Liver (tissue), 9 donors: ENCODE data around the gene SRP14. TPM values are rescaled to one million over a fixed set of nuclear protein-coding genes. Genes with fewer than 3 reads are reported as not detected.

Experiments used
- DNase-seq: peaks from one replicate; pipeline ENCODE4 v3.0.0-alpha.2; 2017; ENCODE audit warnings: low spot score
- H3K27ac ChIP-seq, 2 donors: one replicate each; pipeline ENCODE4 v1.7.0; 2013; ENCODE audit warnings: inconsistent platforms in 2 of 2, low read length in 2 of 2, control low read depth in 1 of 2, low read depth in 1 of 2, mild to moderate bottlenecking in 1 of 2
- H3K27me3 ChIP-seq, 4 donors: one replicate each; pipeline versions ENCODE4 v1.6.1 to v1.7.0; 2013; ENCODE audit warnings: low read length in 3 of 4, inconsistent platforms in 1 of 4, mild to moderate bottlenecking in 1 of 4, moderate library complexity in 1 of 4; ENCODE audit not compliant: control insufficient read depth in 4 of 4, insufficient read depth in 4 of 4
- H3K36me3 ChIP-seq, 4 donors: one replicate each; pipeline versions ENCODE4 v1.6.1 to v1.7.0; 2013; ENCODE audit warnings: low read length in 3 of 4, mild to moderate bottlenecking in 3 of 4, low read depth in 1 of 4, moderate library complexity in 1 of 4; ENCODE audit not compliant: control insufficient read depth in 4 of 4, insufficient read depth in 3 of 4
- H3K4me1 ChIP-seq, 4 donors: one replicate each; pipeline versions ENCODE4 v1.6.1 to v1.7.0; 2013; ENCODE audit warnings: low read length in 3 of 4, mild to moderate bottlenecking in 3 of 4, moderate library complexity in 1 of 4; ENCODE audit not compliant: control insufficient read depth in 4 of 4, insufficient read depth in 4 of 4
- H3K4me3 ChIP-seq, 3 donors: one replicate each; pipeline versions ENCODE4 v1.6.1 to v1.7.0; 2013; ENCODE audit warnings: low read length in 3 of 3, control low read depth in 1 of 3, low read depth in 1 of 3, mild to moderate bottlenecking in 1 of 3
- H3K9ac ChIP-seq, 2 donors: one replicate each; pipeline ENCODE4 v1.7.0; 2013; ENCODE audit warnings: low read length in 2 of 2, mild to moderate bottlenecking in 2 of 2, moderate library complexity in 2 of 2, control low read depth in 1 of 2, low read depth in 1 of 2
- H3K9me3 ChIP-seq, 4 donors: one replicate each; pipeline versions ENCODE4 v1.6.1 to v1.7.0; 2013; ENCODE audit warnings: low read length in 3 of 4; ENCODE audit not compliant: control insufficient read depth in 4 of 4
- ATF3 ChIP-seq: IDR thresholded peaks from 2 replicates; pipeline ENCODE4 v1.6.1; 2016; ENCODE audit warnings: antibody characterized with exemption
- CTCF ChIP-seq: fragments of 150-350 bp; IDR thresholded peaks from 2 replicates; pipeline ENCODE4 v1.5.1; 2017; ENCODE audit warnings: improper control_type of control experiment, low read depth, low read length; ENCODE audit not compliant: missing input control
- EGR1 ChIP-seq, 2 donors: IDR thresholded peaks; 2 replicates each; pipeline ENCODE4 v1.6.1; 2016 to 2018; ENCODE audit warnings: antibody characterized with exemption in 2 of 2, low read depth in 2 of 2
- GABPA ChIP-seq, 2 donors: IDR thresholded peaks in 1 of 2; conservative IDR thresholded peaks in 1 of 2; 2 replicates each; pipeline ENCODE4 v1.6.1; 2016; ENCODE audit warnings: antibody characterized with exemption in 2 of 2, mild to moderate bottlenecking in 1 of 2, moderate library complexity in 1 of 2
- HNF4G ChIP-seq: IDR thresholded peaks from 2 replicates; pipeline ENCODE4 v1.6.1; 2016; ENCODE audit warnings: antibody characterized with exemption
- MAX ChIP-seq: IDR thresholded peaks from 2 replicates; pipeline ENCODE4 v1.6.1; 2016; ENCODE audit warnings: antibody characterized with exemption
- NR2F2 ChIP-seq: IDR thresholded peaks from 2 replicates; pipeline ENCODE4 v1.6.1; 2016; ENCODE audit warnings: antibody characterized with exemption
- RAD21 ChIP-seq, 2 donors: IDR thresholded peaks; 2 replicates each; pipeline ENCODE4 v1.6.1; 2016; ENCODE audit warnings: antibody characterized with exemption in 2 of 2, mild to moderate bottlenecking in 2 of 2
- REST ChIP-seq: IDR thresholded peaks from 2 replicates; pipeline ENCODE4 v1.6.1; 2016; ENCODE audit warnings: antibody characterized with exemption, mild to moderate bottlenecking
- RXRA ChIP-seq, 2 donors: IDR thresholded peaks; 2 replicates each; pipeline ENCODE4 v1.6.1; 2017 to 2018; ENCODE audit warnings: antibody characterized with exemption in 2 of 2, mild to moderate bottlenecking in 1 of 2
- SP1 ChIP-seq: IDR thresholded peaks from 2 replicates; pipeline ENCODE4 v1.6.1; 2018; ENCODE audit warnings: antibody characterized with exemption, mild to moderate bottlenecking
- TAF1 ChIP-seq: conservative IDR thresholded peaks from 2 replicates; pipeline ENCODE4 v1.6.1; 2016; ENCODE audit warnings: antibody characterized with exemption, mild to moderate bottlenecking
- YY1 ChIP-seq: IDR thresholded peaks from 2 replicates; pipeline ENCODE4 v1.6.1; 2016; ENCODE audit warnings: antibody characterized with exemption, mild to moderate bottlenecking
- ZBTB33 ChIP-seq: IDR thresholded peaks from 2 replicates; pipeline ENCODE4 v1.6.1; 2016; ENCODE audit warnings: antibody characterized with exemption
- WGBS: extraction: QIAGEN DNeasy Blood & Tissue Kit; methylation state at CpG from one replicate; pipeline ENCODE4 v1.1.7; 2013; 5-methylcytosine and 5-hydroxymethylcytosine counted together
- polyA plus RNA-seq, 2 donors: library from polyadenylated mRNA; stranded (reverse) in 1 of 2; unstranded in 1 of 2; fragments of 200-250 nt in 1 of 2; fragments of >200 nt in 1 of 2; fragmentation: Nextera tagmentation in 1 of 2; extraction: Ambion mirVana in 1 of 2; gene quantifications; one replicate each; pipeline versions ENCODE4 v1.2.1 to v1.2.3, GENCODE V29; 2013 to 2015
- total RNA-seq, 2 donors: library from RNA; depleted of rRNA; stranded (reverse); fragments of >200 nt; gene quantifications; one replicate each; pipeline ENCODE4 v1.2.3, GENCODE V29; 2014
- donor health status: healthy.
- donor health status: healthy.
- donor health status: healthy.
- donor health status: healthy.
- donor health status: healthy.

The SRP14 gene
- total and polyA plus RNA-seq, 4 donors = 67.2 to 357 (median 116) TPM

GRCh38 chr15:40046721-40047414, 7.9 kb upstream of the SRP14 start:
- 87% methylated on average over 5 of the region's 5 CpGs for WGBS
- H3K4me1 ChIP-seq = peaks cover 4 to 10% (median 7%) of the 10 kb centered on the region in 4 donors
- no peak overlapping the region for H3K4me3 ChIP-seq
- no peaks in the 10 kb centered on the region for H3K36me3 ChIP-seq
- no peak overlapping the region for H3K9ac ChIP-seq
- DNase-seq = peak; percentile 28
- H3K9me3 ChIP-seq = no peaks in the 10 kb centered on the region
- H3K27ac ChIP-seq = peak overlapping the region; percentile 42 to 53
- TF ChIP-seq SP1 (no peak), NR2F2 (no peak), ZBTB33 (no peak), CTCF (no peak), RXRA (IDR thresholded peaks at IDR 0.05) (no peak), RAD21 (IDR thresholded peaks at IDR 0.05) (no peak), REST (no peak), EGR1 (IDR thresholded peaks at IDR 0.05; ENCODE audit: low read depth in 2 of 2) (no peak), TAF1 (no peak), HNF4G (no peak), GABPA (IDR thresholded peaks at IDR 0.05 in 1 of 2, conservative IDR thresholded peaks at IDR 0.05 in 1 of 2) (no peak)
- H3K27me3 ChIP-seq = no peaks in the 10 kb centered on the region

GRCh38 chr15:40045572-40046217, 6.7 kb upstream of the SRP14 start:
- TF ChIP-seq TAF1 (no peak), ATF3 (no peak), EGR1 (IDR thresholded peaks at IDR 0.05; ENCODE audit: low read depth in 2 of 2) (no peak), MAX (no peak), GABPA (IDR thresholded peaks at IDR 0.05 in 1 of 2, conservative IDR thresholded peaks at IDR 0.05 in 1 of 2) (no peak), SP1 (no peak), HNF4G (no peak), YY1 (no peak)
- peaks cover 7 to 20% (median 16%) of the 10 kb centered on the region in 4 donors for H3K4me1 ChIP-seq

More at GRCh38 chr15:40045572-40046217, 6.7 kb upstream of the SRP14 start:
- Histone ChIP-seq H3K9ac (no peak overlapping the region), H3K9me3 (no peaks in the 10 kb centered on the region), H3K4me3 (no peak overlapping the region), H3K36me3 (no peaks in the 10 kb centered on the region), H3K27ac (no peak overlapping the region), H3K27me3 (no peaks in the 10 kb centered on the region)
- peak; percentile 21 for DNase-seq
- WGBS = 85% methylated on average over 6 of the region's 6 CpGs
